NB4 (cell line): ENCODE results near the gene MARK4.

Experiments used
- CTCF ChIP-seq: IDR thresholded peaks from one replicate; pipeline ENCODE4 v1.5.1; 2012; ENCODE audit warnings: low read depth, low read length
- MYC ChIP-seq: IDR thresholded peaks from 2 replicates; pipeline ENCODE4 v1.6.1; 2011; ENCODE audit warnings: low read depth, low read length
- POLR2A ChIP-seq: IDR thresholded peaks from 2 replicates; pipeline ENCODE4 v1.6.1; 2011; ENCODE audit warnings: mild to moderate bottlenecking; ENCODE audit not compliant: insufficient read length; ENCODE audit errors: extremely low read depth

- TF ChIP-seq MYC (no peak), CTCF (no peak), POLR2A (no peak)
Measured at GRCh38 chr19:45314708-45315245, 63.7 kb downstream of the MARK4 start.
